HG02870 (cell line): ENCODE measurements around the gene SLC6A6.

Experiments
- ATAC-seq: cut with Tn5 transposase; IDR thresholded peaks from one replicate; pipeline ENCODE4 v1.9.1; 2021; ENCODE audit warnings: mild to moderate bottlenecking, moderate library complexity; ENCODE audit not compliant: unreplicated experiment

SLC6A6 gene

GRCh38 chr3:14402304-14402811, at the start of gene SLC6A6:
Gene SLC6A6 (plus strand): TSS chr3:14402606. CDS start chr3:14443635, 41,029 bp downstream.
- ATAC-seq = peak; percentile 72

DNA sequence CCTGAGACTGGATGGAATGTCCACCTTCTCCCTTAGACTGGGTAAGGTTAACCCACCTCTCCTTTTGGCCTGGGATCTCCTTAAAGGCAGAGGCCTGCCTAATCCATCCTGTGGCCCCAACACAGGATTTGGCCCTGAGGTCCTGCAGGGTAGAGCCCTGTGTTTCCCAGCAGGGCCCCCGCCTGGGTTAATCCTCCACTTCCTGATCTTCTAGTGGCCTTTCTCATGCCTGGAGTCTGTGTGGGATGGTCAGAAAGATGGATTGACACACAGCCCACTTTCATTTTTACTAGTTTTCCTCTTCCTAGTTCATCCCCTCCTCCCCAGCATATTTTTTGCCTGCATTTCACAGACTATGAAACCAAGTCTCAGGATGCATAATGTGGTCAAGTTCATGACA, 48.9 kb upstream of the SLC6A6 start:
- ATAC-seq = no peak

GRCh38 chr3:14357463-14357862, 44.9 kb upstream of the SLC6A6 start:
- no peak for ATAC-seq

GRCh38 chr3:14358426-14359211, 43.8 kb upstream of the SLC6A6 start:
- no peak for ATAC-seq

GRCh38 chr3:14359348-14359747, 43.1 kb upstream of the SLC6A6 start:
- no peak for ATAC-seq

- ATAC-seq = no peak
Observed at GRCh38 chr3:14360123-14360881, 42.1 kb upstream of the SLC6A6 start.

DNA sequence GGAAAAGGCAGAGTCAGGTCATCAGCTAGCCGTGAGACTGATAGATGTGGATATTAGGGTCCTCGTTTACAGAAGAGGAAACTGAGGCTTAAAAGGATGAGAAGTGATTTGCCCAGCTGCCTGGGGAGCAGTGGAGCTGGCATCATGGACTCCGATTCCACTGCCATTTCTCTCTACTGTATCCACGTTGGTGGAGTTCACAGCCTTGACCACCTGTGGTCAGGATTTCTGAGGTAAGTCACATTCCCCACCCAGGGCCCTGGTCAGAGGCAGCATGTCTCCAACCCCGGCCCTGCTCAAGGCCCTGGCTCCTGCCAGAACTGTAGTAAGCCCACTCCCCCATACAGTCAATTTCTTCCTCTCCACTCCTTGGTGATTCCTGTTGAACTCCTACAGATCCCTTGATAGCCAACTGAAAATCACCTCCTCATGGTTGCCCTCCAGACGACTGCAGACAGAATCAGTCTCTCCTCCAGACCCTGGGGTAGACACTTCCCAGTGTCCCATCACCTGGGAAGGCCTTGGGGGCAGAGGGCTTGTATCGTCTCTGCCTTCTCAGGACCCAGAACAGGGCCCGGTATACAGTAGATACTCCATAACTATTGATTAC, 41.2 kb upstream of the SLC6A6 start:
- no peak for ATAC-seq

DNA sequence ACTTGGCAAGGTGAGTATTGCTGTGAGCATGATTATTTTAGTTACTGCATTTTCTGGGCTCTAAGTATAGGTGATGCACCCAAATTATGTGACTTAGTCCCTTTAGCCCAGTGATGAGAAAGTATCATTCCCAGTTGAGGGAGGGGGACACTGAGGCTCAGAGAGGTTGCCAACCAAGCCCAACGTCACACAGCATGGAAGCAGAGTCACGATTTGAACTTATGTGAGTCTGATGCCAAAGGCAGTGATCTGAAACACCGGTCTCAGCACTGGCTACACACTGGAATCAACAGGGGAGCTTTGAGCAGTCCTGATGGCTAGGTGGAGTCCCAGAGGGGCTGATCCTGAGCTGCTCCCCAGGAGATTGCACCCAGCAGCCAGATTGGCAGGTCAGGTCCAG, 39.5 kb upstream of the SLC6A6 start:
- no peak for ATAC-seq

DNA sequence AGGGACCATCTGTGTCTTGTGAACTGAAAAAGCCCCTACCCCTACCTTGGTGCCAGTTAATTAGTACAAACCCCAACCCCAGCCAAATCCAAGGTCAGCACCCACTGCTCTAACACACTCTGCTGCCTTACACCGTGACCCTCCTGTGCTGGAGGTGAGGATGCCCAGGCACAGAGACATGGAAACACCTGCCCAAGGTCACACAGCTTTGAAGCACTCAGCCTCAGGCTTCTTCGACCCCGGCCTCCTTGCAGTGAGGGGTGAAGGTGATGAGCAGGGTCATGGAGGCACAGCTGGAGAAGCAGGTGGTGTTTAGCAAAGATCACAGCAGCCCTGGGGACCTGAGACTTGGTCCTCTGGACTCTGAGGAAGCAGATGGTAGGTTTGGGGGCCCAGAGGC, 39.0 kb upstream of the SLC6A6 start:
- no peak for ATAC-seq

DNA sequence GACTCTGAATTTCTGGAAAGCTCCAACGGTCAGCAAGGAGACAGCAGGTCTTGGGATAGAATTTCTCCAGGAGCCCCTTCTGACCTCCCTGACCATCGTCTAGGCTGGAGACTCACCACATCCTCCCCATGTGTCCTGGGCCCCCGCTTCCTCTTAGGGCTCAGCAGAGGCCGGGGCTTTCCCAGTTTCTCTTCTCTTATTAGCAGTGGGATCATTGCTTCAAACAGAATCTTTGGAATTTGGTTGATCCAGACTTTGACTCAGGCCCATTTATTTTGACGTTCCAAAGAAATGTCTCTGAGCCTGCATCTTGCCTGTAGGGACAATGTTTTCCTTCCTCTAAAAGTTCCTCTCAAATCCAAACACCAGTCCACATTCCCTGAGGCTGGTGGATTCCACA, 38.4 kb upstream of the SLC6A6 start:
- ATAC-seq = no peak

DNA sequence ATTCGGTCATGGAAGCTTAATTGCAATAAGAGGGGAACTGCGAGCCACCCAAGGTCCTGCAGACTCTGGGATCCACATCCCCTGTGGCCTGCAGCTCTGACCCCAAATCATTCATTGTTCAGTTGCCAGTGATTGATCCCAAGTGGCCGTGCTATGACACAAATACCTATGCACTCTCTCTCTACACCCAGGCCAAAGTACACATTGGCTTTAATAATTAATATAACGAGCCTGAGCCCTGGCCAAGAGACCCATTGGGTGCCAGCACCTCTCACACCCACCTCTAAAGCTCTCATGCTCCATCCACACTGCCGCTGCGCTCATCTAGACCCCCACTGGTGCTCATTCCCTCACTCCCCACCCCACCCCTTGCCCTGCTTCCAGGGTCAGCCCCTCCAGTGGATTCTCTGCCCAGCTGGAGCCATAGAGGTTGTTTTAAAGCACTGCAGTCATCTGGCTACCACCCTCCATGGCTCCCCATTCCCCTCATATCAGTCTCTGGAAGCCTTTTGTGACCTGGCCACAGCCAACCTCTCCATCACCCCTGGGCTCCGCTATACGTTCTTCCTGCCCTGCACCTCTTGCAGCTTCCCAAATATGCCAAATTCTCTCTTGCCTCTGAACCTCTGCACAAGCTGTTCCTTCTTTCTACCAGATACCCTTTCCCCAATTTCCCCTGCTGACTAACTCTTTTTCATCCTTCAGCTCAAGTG, 37.7 kb upstream of the SLC6A6 start:
- no peak for ATAC-seq

DNA sequence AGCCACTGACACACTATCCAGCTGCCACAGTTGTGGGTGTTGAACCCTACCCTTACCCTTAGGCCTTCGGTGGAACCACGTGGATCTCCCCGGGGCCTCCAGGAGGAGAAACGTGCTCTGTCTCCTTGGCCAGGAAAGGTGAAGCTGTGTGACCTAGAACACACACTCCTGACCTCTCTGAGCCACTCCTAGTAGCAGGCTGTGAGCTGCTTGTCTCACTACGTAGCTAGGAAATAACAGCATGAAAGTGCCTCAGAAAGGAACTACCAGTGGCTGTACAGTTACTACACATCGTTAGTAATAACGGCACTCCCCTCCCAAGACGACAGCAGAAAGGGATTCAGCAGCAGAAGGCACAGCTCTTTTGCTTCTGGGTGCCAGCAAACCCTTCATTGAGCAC, 36.2 kb upstream of the SLC6A6 start:
- ATAC-seq = no peak

- ATAC-seq = no peak
Observed at GRCh38 chr3:14366915-14367823, 35.2 kb upstream of the SLC6A6 start.

- no peak for ATAC-seq
Observed at GRCh38 chr3:14368146-14368545, 34.3 kb upstream of the SLC6A6 start.

- no peak for ATAC-seq
Observed at GRCh38 chr3:14368885-14369284, 33.5 kb upstream of the SLC6A6 start.

DNA sequence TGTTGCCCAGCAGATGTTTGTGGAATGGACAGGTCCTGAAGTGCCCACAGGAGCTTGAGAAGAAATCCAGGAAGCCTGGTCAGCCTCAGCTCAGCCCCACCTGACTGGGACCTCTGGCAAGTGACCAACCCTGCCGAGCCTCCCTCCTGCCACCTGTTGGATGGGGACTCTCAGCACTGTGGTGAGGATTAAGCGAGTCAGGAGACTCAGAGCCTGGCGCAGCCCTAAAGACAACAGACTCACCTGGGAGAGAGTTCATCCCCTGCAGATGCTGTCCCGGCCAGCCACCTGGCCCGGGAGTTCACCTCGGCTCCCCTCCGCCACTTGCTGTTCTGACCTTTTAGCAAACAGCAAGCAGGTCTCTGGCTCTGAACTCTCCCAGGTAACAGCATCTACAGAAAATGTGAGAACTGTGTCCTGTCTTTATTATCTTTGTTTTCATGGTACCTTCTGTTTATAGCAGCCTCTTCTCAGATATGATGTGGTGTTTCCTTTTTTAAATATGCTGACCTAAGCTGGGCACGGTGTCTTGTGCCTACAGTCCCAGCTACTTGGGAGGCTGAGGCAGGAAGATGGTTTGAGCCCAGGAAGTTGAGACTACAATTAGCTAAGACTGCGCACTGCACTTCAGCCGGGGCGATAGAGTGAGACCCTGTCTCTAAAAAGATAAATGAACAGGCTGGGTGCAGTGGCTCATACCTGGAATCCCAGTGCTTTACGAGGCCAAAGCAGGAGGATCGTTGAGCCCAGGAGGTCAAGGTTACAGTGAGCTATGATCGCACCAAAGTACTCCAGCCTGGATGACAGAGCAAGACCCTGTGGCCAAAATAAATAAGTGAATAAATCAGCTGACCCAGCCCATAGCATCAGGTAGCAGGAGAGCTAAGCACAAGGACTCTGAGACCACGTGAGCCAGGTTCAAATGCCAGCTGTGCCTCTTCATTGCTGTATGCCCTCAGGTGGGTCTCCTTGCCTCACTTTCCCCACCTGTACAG, 32.4 kb upstream of the SLC6A6 start:
- ATAC-seq = no peak

DNA sequence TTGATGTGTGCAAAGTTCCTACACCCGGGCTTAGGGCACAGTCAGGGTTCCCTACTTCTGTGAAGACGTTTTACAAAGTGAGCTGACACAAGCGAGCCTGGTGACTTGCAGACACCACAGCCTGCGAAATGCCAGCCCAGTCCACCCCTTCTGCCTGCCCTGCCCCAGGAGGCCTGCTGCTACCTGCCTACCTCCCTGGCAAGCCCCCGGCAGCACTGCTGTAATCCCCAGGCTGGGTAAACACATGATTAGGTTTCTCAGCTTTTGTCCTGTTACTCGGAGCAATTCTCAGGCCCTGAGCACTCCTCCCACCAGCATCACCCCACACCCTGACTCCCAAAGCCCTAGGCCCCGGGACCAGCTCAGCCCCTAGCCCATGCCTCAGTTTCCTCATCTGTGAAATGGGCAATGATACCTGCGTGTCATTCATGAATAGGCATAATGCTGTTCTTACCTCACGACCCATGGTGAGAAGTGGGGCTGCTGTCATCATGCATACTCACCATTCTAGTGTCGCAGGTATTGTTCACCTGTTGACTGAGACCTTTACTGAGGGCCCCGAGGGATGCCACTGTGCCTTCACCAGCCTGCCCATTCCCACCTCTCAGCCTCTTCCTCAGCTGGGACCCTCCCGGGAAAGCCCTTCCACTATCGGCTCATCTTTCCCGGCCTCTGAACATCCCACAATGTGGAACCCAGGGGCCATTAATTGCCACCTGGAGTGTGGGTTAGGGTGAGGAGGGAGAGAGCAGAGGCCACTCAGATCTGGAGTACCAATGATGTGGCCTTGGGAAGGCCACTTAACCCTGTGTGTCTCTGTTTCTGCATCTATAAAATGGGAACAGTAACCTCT, 31.5 kb upstream of the SLC6A6 start:
- no peak for ATAC-seq
